ENCODE results near the gene FER.

DNA sequence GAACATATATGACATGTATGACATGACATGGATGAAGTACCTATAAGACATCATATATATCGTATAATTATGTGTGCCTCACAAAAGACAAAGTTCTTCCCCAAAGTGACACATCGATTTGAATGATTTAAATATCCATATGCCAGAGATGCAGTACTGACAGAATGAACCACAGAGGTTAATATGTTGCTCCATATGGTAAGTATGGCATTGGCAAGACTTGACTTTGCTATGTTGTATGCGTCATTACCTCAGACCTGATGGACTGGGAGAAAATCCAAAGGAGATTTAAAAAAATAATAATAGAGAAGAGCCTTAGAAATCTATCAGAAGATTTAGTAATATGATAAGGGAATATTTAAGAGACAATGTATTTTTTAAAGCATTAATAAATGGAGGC, 398.9 kb downstream of the FER start:
- TF ChIP-seq ETV6 (conservative IDR thresholded peaks at IDR 0.05 in 1 of 2, IDR thresholded peaks at IDR 0.05 in 1 of 2; ENCODE audit: borderline replicate concordance in 1 of 2, low read depth in 1 of 2) = no peak
- TF ChIP-seq, protein P1, sequence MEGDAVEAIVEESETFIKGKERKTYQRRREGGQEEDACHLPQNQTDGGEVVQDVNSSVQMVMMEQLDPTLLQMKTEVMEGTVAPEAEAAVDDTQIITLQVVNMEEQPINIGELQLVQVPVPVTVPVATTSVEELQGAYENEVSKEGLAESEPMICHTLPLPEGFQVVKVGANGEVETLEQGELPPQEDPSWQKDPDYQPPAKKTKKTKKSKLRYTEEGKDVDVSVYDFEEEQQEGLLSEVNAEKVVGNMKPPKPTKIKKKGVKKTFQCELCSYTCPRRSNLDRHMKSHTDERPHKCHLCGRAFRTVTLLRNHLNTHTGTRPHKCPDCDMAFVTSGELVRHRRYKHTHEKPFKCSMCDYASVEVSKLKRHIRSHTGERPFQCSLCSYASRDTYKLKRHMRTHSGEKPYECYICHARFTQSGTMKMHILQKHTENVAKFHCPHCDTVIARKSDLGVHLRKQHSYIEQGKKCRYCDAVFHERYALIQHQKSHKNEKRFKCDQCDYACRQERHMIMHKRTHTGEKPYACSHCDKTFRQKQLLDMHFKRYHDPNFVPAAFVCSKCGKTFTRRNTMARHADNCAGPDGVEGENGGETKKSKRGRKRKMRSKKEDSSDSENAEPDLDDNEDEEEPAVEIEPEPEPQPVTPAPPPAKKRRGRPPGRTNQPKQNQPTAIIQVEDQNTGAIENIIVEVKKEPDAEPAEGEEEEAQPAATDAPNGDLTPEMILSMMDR (IDR thresholded peaks at IDR 0.05 in 2 of 3, conservative IDR thresholded peaks at IDR 0.05 in 1 of 3; ENCODE audit: control insufficient read depth in 2 of 3, extremely low read depth in 1 of 3, insufficient read depth in 1 of 3, low read depth in 3 of 3, low read length in 3 of 3) = no peak
- no peak for TF ChIP-seq POLR2AphosphoS5 (IDR thresholded peaks at IDR 0.05; ENCODE audit: low read length)
- no peak for TF ChIP-seq POLR2A (IDR thresholded peaks at IDR 0.05; ENCODE audit: low read depth, low read length)
- no peak for TF ChIP-seq EZH2 (IDR thresholded peaks at IDR 0.05; ENCODE audit: borderline replicate concordance, control insufficient read depth, low read depth, low read length)
